IMR-90 (cell line): ENCODE results near the gene GPR160. TPM values are rescaled to one million over a fixed set of nuclear protein-coding genes. Genes with fewer than 3 reads are reported as not detected.
"Not testable (repeated sequence)": the region's sequence is repeated elsewhere in the genome, so short reads cannot be mapped to it uniquely, and the experiment has no call there.

Source experiments
- ATAC-seq: fragments of 200-7000 bp; cut with Tn5 transposase; 2 replicates; pipeline ENCODE4 v1.9.1; 2020; ENCODE audit warnings: low read depth, mild to moderate bottlenecking, moderate library complexity
- BruUV-seq: library from RNA; stranded (reverse); fragments of 400-500 nt; replicated peaks from 2 replicates; lab custom pipeline; 2021; lab: Mats Ljungman, UMichigan
- CTCF ChIA-PET: fragments of 300-600 bp; formaldehyde crosslinking; extraction: SDS; loops from one replicate; lab custom pipeline; 2021; ENCODE audit warnings: antibody characterized with exemption; lab: Yijun Ruan, JAX
- POLR2A ChIA-PET: fragments of 300-600 bp; sonication (Branson Sonifier 250); formaldehyde crosslinking; loops from one replicate; lab custom pipeline; 2022; ENCODE audit warnings: antibody characterized with exemption; ENCODE audit not compliant: unreplicated experiment; lab: Charles Lee
- DNase-seq: peaks from one replicate; pipeline ENCODE4 v3.0.0; 2013
- H2AFZ ChIP-seq: replicated peaks from 2 replicates; pipeline ENCODE3; 2013; ENCODE audit warnings: low read length, mild to moderate bottlenecking; ENCODE audit not compliant: poor library complexity
- H2AK5ac ChIP-seq: 2 replicates; pipeline ENCODE4 v1.6.1; 2013; ENCODE audit warnings: low read depth, low read length, inconsistent platforms
- H2AK9ac ChIP-seq: replicated peaks from 2 replicates; pipeline ENCODE3; 2013; ENCODE audit warnings: mild to moderate bottlenecking, low read depth, low read length, moderate library complexity; ENCODE audit not compliant: poor library complexity
- H2BK120ac ChIP-seq: 2 replicates; pipeline ENCODE4 v1.6.1; 2013; ENCODE audit warnings: low read depth, low read length, inconsistent platforms
- H2BK15ac ChIP-seq: 3 replicates; pipeline ENCODE4 v1.6.1; 2013; ENCODE audit warnings: low read depth, low read length, inconsistent platforms
- H2BK20ac ChIP-seq: 2 replicates; pipeline ENCODE4 v1.6.1; 2013; ENCODE audit warnings: low read depth, mild to moderate bottlenecking, inconsistent platforms, low read length, moderate library complexity
- H2BK5ac ChIP-seq: 2 replicates; pipeline ENCODE4 v1.6.1; 2013; ENCODE audit warnings: mild to moderate bottlenecking, low read depth, low read length, inconsistent platforms; ENCODE audit not compliant: poor library complexity, severe bottlenecking
- H3K14ac ChIP-seq: replicated peaks from 2 replicates; pipeline ENCODE4 v1.6.1; 2013; ENCODE audit warnings: low read depth, low read length, inconsistent platforms
- H3K18ac ChIP-seq: 2 replicates; pipeline ENCODE4 v1.6.1; 2013; ENCODE audit warnings: low read depth, low read length, control low read depth
- H3K23ac ChIP-seq: 2 replicates; pipeline ENCODE4 v1.6.1; 2013; ENCODE audit warnings: low read depth, low read length, inconsistent platforms
- H3K27ac ChIP-seq: 2 replicates; pipeline ENCODE4 v1.5.1; 2013; ENCODE audit warnings: mild to moderate bottlenecking, control low read depth, low read length; ENCODE audit not compliant: insufficient read depth
- H3K27me3 ChIP-seq: 2 replicates; pipeline ENCODE4 v1.6.1; 2013; ENCODE audit warnings: low read length; ENCODE audit not compliant: control insufficient read depth, insufficient read depth
- H3K36me3 ChIP-seq: 2 replicates; pipeline ENCODE4 v1.6.1; 2013; ENCODE audit warnings: low read length, mixed read lengths; ENCODE audit not compliant: control insufficient read depth, insufficient read depth
- H3K4ac ChIP-seq: 2 replicates; pipeline ENCODE4 v1.6.1; 2013; ENCODE audit warnings: low read depth, low read length, inconsistent platforms
- H3K4me1 ChIP-seq: 2 replicates; pipeline ENCODE4 v1.6.1; 2013; ENCODE audit warnings: low read length, mixed read lengths; ENCODE audit not compliant: control insufficient read depth, insufficient read depth
- H3K4me2 ChIP-seq: 2 replicates; pipeline ENCODE4 v1.6.1; 2013; ENCODE audit warnings: low read depth, mild to moderate bottlenecking, control low read depth, low read length, moderate library complexity
- H3K4me3 ChIP-seq: 2 replicates; pipeline ENCODE4 v1.5.1; 2013; ENCODE audit warnings: low read depth, mild to moderate bottlenecking, control low read depth, low read length, moderate library complexity; ENCODE audit not compliant: insufficient read depth
- H3K56ac ChIP-seq: 2 replicates; pipeline ENCODE4 v1.6.1; 2013; ENCODE audit warnings: low read length, inconsistent platforms; ENCODE audit not compliant: insufficient read depth; ENCODE audit errors: extremely low read depth
- H3K79me1 ChIP-seq, 2 experiments: 2 replicates each; pipeline ENCODE4 v1.6.1; 2013; ENCODE audit warnings: low read length in 2 of 2, inconsistent platforms in 1 of 2, low read depth in 1 of 2
- H3K9ac ChIP-seq: 2 replicates; pipeline ENCODE4 v1.6.1; 2013; ENCODE audit warnings: low read depth, low read length, control low read depth
- H3K9me1 ChIP-seq: 2 replicates; pipeline ENCODE4 v1.6.1; 2013; ENCODE audit warnings: low read length, inconsistent platforms; ENCODE audit not compliant: insufficient read depth
- H3K9me3 ChIP-seq: 2 replicates; pipeline ENCODE4 v1.6.1; 2013; ENCODE audit warnings: low read length; ENCODE audit not compliant: control insufficient read depth, insufficient read depth
- H4K20me1 ChIP-seq: 2 replicates; pipeline ENCODE4 v1.6.1; 2013; ENCODE audit warnings: low read length, inconsistent platforms; ENCODE audit not compliant: insufficient read depth
- H4K5ac ChIP-seq: 2 replicates; pipeline ENCODE4 v1.6.1; 2013; ENCODE audit warnings: mild to moderate bottlenecking, low read depth, low read length, control low read depth
- H4K8ac ChIP-seq, 2 experiments: 2 replicates each; pipeline ENCODE4 v1.6.1; 2013; ENCODE audit warnings: low read depth in 2 of 2, low read length in 2 of 2, control low read depth in 1 of 2, inconsistent platforms in 1 of 2
- H4K91ac ChIP-seq: 2 replicates; pipeline ENCODE4 v1.6.1; 2013; ENCODE audit warnings: low read depth, low read length, inconsistent platforms; ENCODE audit not compliant: insufficient read depth
- WGBS, 2 experiments: methylation state at CpG; one replicate each; pipeline versions ENCODE4 v1.1.5 to v1.1.7; 2013; ENCODE audit warnings: missing lambda C conversion rate in 2 of 2; ENCODE audit not compliant: insufficient read length in 1 of 2; ENCODE audit errors: extremely low coverage in 2 of 2; 5-methylcytosine and 5-hydroxymethylcytosine counted together
- dilution Hi-C: fragments of 300-500 bp; cut with HindIII; formaldehyde crosslinking; loops from one replicate; pipeline ENCODE4 v1.14.3; 2018; ENCODE audit warnings: low sequenced_read_pairs; ENCODE audit not compliant: unreplicated experiment
- in situ Hi-C: fragments of 300-500 bp; cut with MboI; formaldehyde crosslinking; loops from 3 replicates; pipeline ENCODE4 v1.14.3; 2019; ENCODE audit warnings: low sequenced_read_pairs, inconsistent platforms, mixed read lengths
- intact Hi-C: fragments of 100-400 bp; cut with micrococcal nuclease; formaldehyde crosslinking; loops from 2 replicates; pipeline ENCODE4 v1.10.0; 2022
- polyA plus RNA-seq, 3 experiments: library from polyadenylated mRNA; depleted of rRNA; stranded (reverse); fragments of >200 nt; gene quantifications; 2 replicates each; pipeline ENCODE4 v1.2.3, GENCODE V29; 2012; ENCODE audit warnings: low replicate concordance in 1 of 3
- total RNA-seq: library from RNA; depleted of rRNA; stranded (reverse); fragments of >200 nt; gene quantifications from 2 replicates; pipeline ENCODE4 v1.2.3, GENCODE V29; 2012
- TF ChIP-seq, protein P1 (sequence below): conservative IDR thresholded peaks from 2 replicates; pipeline ENCODE4 v1.5.1; 2012; ENCODE audit warnings: mild to moderate bottlenecking, low read depth, low read length, improper control_type of control experiment

Gene GPR160
- total and polyA plus RNA-seq, 2 of the 4 experiments (the other 2 are of a cell fraction) = 0.09 to 0.18 TPM

DNA sequence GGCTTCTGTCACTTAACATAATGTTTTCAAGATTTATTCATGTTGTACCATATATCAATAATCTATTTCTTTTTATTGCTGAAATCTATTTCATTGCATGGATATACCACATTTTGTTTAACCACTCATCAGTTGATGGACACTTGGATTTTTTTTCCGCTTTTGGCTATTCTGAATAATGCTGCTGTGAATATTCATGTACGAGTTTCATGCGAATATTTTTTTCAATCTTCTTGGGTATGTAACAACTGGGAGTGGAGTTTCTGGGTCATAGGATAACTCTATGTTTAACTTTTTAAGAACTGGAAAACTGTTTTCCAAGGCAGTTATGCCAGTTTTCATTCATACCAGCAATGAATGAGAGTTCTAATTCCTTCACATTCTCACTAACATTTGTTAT is 21.7 kb upstream of the GPR160 start:
- no peak overlapping the region for H3K56ac ChIP-seq
- no peak overlapping the region for H4K91ac ChIP-seq
- TF ChIP-seq, protein P1, sequence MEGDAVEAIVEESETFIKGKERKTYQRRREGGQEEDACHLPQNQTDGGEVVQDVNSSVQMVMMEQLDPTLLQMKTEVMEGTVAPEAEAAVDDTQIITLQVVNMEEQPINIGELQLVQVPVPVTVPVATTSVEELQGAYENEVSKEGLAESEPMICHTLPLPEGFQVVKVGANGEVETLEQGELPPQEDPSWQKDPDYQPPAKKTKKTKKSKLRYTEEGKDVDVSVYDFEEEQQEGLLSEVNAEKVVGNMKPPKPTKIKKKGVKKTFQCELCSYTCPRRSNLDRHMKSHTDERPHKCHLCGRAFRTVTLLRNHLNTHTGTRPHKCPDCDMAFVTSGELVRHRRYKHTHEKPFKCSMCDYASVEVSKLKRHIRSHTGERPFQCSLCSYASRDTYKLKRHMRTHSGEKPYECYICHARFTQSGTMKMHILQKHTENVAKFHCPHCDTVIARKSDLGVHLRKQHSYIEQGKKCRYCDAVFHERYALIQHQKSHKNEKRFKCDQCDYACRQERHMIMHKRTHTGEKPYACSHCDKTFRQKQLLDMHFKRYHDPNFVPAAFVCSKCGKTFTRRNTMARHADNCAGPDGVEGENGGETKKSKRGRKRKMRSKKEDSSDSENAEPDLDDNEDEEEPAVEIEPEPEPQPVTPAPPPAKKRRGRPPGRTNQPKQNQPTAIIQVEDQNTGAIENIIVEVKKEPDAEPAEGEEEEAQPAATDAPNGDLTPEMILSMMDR = no peak
- H3K27me3 ChIP-seq = peaks cover 6% of the 10 kb centered on the region; the same call in 1 of the 2 replicates
- H3K4me3 ChIP-seq = no peak overlapping the region
- in situ Hi-C loops (no loop called here), intact Hi-C loops (no loop called here), dilution Hi-C loops (no loop called here)
- H3K18ac ChIP-seq = no peak overlapping the region
- ChIA-PET POLR2A (no interaction called here), CTCF (no interaction called here)
- H3K4me2 ChIP-seq = no peak overlapping the region
- H3K4me1 ChIP-seq = no peaks in the 10 kb centered on the region
- no peak overlapping the region for H2BK20ac ChIP-seq
- WGBS, 2 experiments = no CpG with 5 or more reads among the region's 3 CpGs
- no peak overlapping the region for H3K9ac ChIP-seq
- no peak overlapping the region for H3K27ac ChIP-seq
- H4K20me1 ChIP-seq = no peaks in the 10 kb centered on the region
- H3K36me3 ChIP-seq = no peaks in the 10 kb centered on the region
- DNase-seq = no peak
- H3K4ac ChIP-seq = no peak overlapping the region
- no peak overlapping the region for H2AFZ ChIP-seq
- BruUV-seq = no TSS peak
- no peaks in the 10 kb centered on the region for H3K9me3 ChIP-seq
- no peaks in the 10 kb centered on the region for H3K9me1 ChIP-seq
- no peaks in the 10 kb centered on the region for H3K79me1 ChIP-seq
- H2AK5ac ChIP-seq = no peak overlapping the region
- H2BK5ac ChIP-seq = no peak overlapping the region
- H3K23ac ChIP-seq = no peak overlapping the region
- ATAC-seq = no peak
- no peak overlapping the region for H2AK9ac ChIP-seq
- H4K8ac ChIP-seq = no peak overlapping the region
- H4K5ac ChIP-seq = no peak overlapping the region
- no peak overlapping the region for H2BK120ac ChIP-seq
- H3K14ac ChIP-seq = no peak overlapping the region
- H2BK15ac ChIP-seq = no peak overlapping the region

DNA sequence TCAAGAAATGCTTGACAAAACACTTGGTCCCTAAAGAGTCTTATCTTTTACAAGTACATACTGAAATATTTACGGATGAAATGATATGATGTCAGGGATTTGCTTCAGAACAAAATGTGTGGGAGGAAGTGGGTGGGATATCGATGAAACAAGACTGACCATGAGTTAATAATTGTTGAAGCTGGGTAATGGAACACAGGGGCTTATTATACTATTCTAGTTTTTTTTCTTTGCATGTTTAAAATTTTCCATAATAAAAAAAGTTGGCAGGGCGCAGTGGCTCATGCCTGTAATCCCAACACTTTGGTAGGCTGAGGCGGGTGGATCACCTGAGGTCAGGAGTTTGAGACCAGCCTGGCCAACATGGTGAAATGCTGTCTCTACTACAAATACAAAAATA is 18.5 kb upstream of the GPR160 start:
- H3K36me3 ChIP-seq, POLR2A ChIA-PET, H2BK120ac ChIP-seq, H3K14ac ChIP-seq, H3K23ac ChIP-seq, H2BK20ac ChIP-seq, ATAC-seq, H3K4me1 ChIP-seq, H4K8ac ChIP-seq, H2AK5ac ChIP-seq, H3K4me3 ChIP-seq, H3K4ac ChIP-seq, H2BK5ac ChIP-seq, BruUV-seq, H3K4me2 ChIP-seq, H3K9me1 ChIP-seq, H3K9me3 ChIP-seq, H4K91ac ChIP-seq, intact Hi-C loops, DNase-seq, H2AK9ac ChIP-seq, H3K56ac ChIP-seq, dilution Hi-C loops, H3K27ac ChIP-seq, H4K20me1 ChIP-seq, CTCF ChIA-PET, H3K79me1 ChIP-seq, H4K5ac ChIP-seq, H3K9ac ChIP-seq, H2BK15ac ChIP-seq, H3K27me3 ChIP-seq, H2AFZ ChIP-seq, in situ Hi-C loops, H3K18ac ChIP-seq: not testable (repeated sequence)
- WGBS, 2 experiments = 100% methylated on average over 2 of the region's 4 CpGs; no CpG with 5 or more reads in 1 of the 2 experiments
